Neural crest cell (in vitro differentiated cells): ENCODE measurements around the gene SHISA5. TPM values are rescaled to one million over a fixed set of nuclear protein-coding genes. Genes with fewer than 3 reads are reported as not detected.

Experiments used
- DNase-seq: peaks from one replicate; pipeline ENCODE4 v3.0.0; 2021; ENCODE audit warnings: low read depth, mixed read lengths, low spot score
- H3K27ac Mint-ChIP-seq: one replicate; pipeline ENCODE4 v1.8.0; 2021; ENCODE audit warnings: mild to moderate bottlenecking, mixed read lengths; ENCODE audit not compliant: unreplicated experiment
- H3K27me3 Mint-ChIP-seq: 2 replicates; pipeline ENCODE4 v1.8.0; 2021; ENCODE audit warnings: low read depth, mild to moderate bottlenecking, mixed read lengths
- H3K36me3 Mint-ChIP-seq: 2 replicates; pipeline ENCODE4 v1.8.0; 2021; ENCODE audit warnings: low read depth, mild to moderate bottlenecking, mixed read lengths
- H3K4me1 Mint-ChIP-seq: 2 replicates; pipeline ENCODE4 v1.8.0; 2021; ENCODE audit warnings: mixed read lengths
- H3K4me3 Mint-ChIP-seq: one replicate; pipeline ENCODE4 v1.8.0; 2021; ENCODE audit warnings: mild to moderate bottlenecking, mixed read lengths
- H3K9me3 Mint-ChIP-seq: 2 replicates; pipeline ENCODE4 v1.8.0; 2021; ENCODE audit warnings: mixed read lengths
- total RNA-seq: library from RNA; stranded (reverse); gene quantifications from 2 replicates; pipeline ENCODE4 v1.2.1, GENCODE V29; 2021
- TF ChIP-seq, protein P1 (sequence below): fragments of 200-600 bp; sonication (generic); conservative IDR thresholded peaks from 2 replicates; pipeline ENCODE4 v1.5.0; 2021; ENCODE audit warnings: antibody characterized with exemption, mild to moderate bottlenecking

The SHISA5 gene
- total RNA-seq, 1 donor from 2014 or later: 117 TPM

DNA sequence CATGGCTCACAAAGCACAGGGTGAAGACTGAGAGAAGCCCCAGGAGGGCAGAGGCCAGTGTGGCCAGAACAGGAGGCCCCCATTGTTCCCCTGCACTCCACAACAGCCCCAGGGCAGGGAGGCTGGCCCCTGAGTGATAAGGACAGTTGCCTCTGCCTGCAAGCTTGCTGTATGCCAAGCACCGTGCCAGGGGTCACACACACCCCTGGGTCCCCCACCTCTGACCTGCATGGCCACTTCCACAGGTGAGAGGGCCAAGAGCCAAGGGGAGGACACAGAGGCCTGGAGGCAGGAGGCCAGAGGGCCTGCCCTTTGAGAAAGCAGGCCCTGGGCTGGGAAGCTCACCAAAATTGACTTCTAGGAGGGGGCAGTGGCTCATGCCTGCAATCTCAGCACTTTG lies 33.7 kb downstream of the SHISA5 start:
- Mint-ChIP-seq H3K9me3 (no peaks in the 10 kb centered on the region), H3K36me3 (no peaks in the 10 kb centered on the region), H3K4me3 (peak overlapping the region; percentile 51), H3K27me3 (peaks cover 3% of the 10 kb centered on the region), H3K27ac (peak overlapping the region; percentile 86), H3K4me1 (peaks cover 54% of the 10 kb centered on the region)
- DNase-seq: no peak
- TF ChIP-seq, protein P1, sequence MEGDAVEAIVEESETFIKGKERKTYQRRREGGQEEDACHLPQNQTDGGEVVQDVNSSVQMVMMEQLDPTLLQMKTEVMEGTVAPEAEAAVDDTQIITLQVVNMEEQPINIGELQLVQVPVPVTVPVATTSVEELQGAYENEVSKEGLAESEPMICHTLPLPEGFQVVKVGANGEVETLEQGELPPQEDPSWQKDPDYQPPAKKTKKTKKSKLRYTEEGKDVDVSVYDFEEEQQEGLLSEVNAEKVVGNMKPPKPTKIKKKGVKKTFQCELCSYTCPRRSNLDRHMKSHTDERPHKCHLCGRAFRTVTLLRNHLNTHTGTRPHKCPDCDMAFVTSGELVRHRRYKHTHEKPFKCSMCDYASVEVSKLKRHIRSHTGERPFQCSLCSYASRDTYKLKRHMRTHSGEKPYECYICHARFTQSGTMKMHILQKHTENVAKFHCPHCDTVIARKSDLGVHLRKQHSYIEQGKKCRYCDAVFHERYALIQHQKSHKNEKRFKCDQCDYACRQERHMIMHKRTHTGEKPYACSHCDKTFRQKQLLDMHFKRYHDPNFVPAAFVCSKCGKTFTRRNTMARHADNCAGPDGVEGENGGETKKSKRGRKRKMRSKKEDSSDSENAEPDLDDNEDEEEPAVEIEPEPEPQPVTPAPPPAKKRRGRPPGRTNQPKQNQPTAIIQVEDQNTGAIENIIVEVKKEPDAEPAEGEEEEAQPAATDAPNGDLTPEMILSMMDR: no peak

DNA sequence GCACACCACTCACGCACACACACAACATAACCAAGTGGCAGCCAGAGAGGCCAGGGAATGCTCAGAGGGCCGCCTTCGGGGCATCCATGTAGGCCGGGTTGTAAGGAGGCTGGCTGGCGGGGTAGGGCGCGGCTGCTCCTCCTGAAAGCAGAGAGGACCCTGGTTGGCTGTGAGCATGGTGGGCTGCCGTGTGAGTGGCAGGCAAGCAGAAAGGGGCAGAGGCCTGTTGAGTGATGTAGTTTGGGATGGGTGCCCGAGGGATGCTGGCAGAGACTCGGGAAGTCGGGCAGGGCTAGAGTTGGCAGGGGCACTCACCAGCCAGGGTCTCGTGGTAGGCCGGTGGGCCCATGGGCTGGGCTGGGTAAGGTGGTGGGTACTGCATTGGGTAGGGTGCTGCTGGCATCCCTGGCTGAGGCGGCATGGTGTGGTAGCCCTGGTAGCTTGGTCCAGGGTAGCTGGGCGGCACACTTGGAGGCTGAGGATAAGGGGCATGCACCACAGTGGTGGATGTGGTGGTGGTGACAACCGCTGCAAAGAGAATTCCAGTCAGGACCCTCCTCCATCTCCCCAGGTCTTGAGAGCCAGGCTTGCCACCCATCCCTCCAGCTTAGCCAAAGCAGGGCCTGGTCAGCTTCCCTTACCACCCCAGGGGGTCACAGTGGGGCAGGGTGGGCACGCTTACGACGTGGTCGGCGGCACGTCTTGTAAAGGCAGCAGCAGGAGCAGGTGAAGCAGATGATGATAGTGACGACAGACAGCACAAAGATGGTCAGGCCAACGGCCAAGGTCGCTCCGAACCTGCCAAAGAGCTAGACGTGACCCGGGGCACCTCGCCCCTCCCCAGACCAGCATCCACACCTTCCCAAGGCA lies 34.7 kb downstream of the SHISA5 start:
- Mint-ChIP-seq H3K36me3 (no peaks in the 10 kb centered on the region), H3K27me3 (peaks cover 3% of the 10 kb centered on the region), H3K4me1 (peaks cover 52% of the 10 kb centered on the region), H3K27ac (peak overlapping the region; percentile 71), H3K9me3 (no peaks in the 10 kb centered on the region), H3K4me3 (peak overlapping the region; percentile 75)
- DNase-seq: no peak
- TF ChIP-seq, protein P1: no peak

DNA sequence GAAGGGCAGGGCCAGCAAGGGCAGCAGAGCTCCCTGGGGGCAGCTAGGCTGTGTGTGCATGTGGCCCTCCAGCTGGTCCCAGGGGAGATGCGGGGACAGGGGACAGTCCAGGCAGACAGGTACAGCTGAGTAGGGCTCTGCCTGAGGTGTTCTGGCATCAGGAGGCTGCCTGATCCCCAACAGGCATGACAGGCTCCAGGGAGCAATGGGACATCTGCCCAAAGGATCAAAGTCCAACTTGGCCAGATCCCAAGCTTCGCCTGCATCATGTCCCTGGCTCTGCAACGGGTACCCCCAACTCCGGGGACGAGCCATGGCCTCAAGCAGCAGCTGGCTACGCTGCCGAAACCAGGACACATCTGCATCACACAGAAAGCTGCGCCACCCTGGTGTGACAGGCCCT lies 35.6 kb downstream of the SHISA5 start:
- Mint-ChIP-seq H3K9me3 (no peaks in the 10 kb centered on the region), H3K4me1 (peaks cover 47% of the 10 kb centered on the region), H3K4me3 (peak overlapping the region; percentile 75), H3K36me3 (no peaks in the 10 kb centered on the region), H3K27me3 (peaks cover 3% of the 10 kb centered on the region), H3K27ac (peak overlapping the region; percentile 52)
- no peak for DNase-seq
- TF ChIP-seq, protein P1: no peak

DNA sequence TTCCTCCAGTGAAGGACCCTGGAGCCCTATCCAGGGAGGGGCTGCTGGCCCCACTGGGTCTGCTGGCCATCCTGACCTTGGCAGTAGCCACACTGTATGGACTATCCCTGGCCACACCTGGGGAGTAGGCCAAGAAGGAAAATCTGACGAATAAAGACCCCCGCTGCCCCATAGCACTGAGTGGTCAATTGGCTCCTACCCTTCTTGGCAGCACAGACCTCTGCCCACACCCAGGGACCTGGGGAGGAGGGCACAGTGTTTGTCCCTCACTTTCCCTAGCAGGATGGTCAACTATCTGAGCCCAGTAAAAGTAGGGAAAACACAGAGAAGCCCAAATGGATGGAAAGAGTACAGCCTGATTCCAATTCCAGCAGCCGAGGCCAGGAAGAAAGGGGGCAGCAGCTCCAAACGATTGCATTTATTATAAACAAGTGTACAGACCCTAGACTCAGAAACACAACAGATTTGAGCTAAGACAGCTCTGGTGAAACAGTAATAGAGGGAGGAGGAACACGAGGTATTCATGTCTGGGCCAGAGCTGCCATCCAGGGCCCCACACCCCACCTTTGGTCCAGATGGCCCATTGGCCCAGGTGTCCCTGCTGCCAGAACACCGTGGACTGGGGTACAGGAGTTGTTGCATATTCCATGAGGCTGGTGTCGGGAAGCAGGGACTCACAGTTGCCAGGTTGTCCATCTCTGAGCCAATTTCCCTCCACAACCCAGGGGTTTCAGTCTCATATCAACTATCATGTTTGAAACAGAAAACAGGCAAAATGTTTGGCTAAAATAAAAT lies 36.3 kb downstream of the SHISA5 start:
- Mint-ChIP-seq H3K27ac (peak overlapping the region; percentile 52), H3K4me1 (peaks cover 41% of the 10 kb centered on the region), H3K4me3 (peak overlapping the region; percentile 35), H3K36me3 (no peaks in the 10 kb centered on the region), H3K27me3 (peaks cover 3% of the 10 kb centered on the region), H3K9me3 (no peaks in the 10 kb centered on the region)
- no peak for DNase-seq
- TF ChIP-seq, protein P1: no peak

DNA sequence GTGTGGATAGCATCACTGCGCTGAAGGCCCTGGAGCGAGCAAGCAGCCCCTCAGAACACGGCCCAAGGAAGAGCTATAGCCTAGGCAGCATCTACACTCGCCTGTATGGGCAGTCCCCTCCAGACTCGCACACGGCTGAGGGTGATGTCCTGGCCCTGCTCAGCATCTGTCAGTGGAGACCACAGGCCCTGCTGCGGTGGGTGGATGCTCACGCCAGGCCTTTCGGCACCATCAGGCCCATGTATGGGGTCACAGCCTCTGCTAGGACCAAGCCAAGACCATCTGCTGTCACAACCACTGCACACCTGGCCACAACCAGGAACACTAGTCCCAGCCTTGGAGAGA lies 36.9 kb downstream of the SHISA5 start:
- Mint-ChIP-seq H3K36me3 (no peaks in the 10 kb centered on the region), H3K27me3 (peaks cover 3% of the 10 kb centered on the region), H3K4me3 (peak overlapping the region; percentile 91), H3K27ac (peak overlapping the region; percentile 97), H3K4me1 (peaks cover 40% of the 10 kb centered on the region), H3K9me3 (no peaks in the 10 kb centered on the region)
- no peak for DNase-seq
- TF ChIP-seq, protein P1: no peak
